Measurements from ENCODE around the gene PARP3.

GRCh38 chr3:51964521-51964920, 22.4 kb downstream of the PARP3 start:
- TF ChIP-seq SIN3A (IDR thresholded peaks at IDR 0.05; ENCODE audit: borderline replicate concordance, low read depth, low read length) (no peak), GABPA (IDR thresholded peaks at IDR 0.05; ENCODE audit: low read depth) (no peak), CTCF (IDR thresholded peaks at IDR 0.05) (no peak), NFIC (IDR thresholded peaks at IDR 0.05; ENCODE audit: borderline replicate concordance) (no peak), ZBTB33 (IDR thresholded peaks at IDR 0.05; ENCODE audit: borderline replicate concordance, low read depth) (no peak)

All from SK-N-SH (cell line).